Fibroblast of lung (primary cell): ENCODE data around the gene PURB.

ENCODE experiments used
- CTCF ChIP-seq, 2 donors: IDR thresholded peaks in 1 of 2; conservative IDR thresholded peaks in 1 of 2; 1 replicate in 1 of 2; 2 replicates in 1 of 2; pipeline ENCODE4 v1.5.1; 2011 to 2012; ENCODE audit warnings: low read length in 2 of 2, control low read depth in 1 of 2, inconsistent platforms in 1 of 2, low read depth in 1 of 2, mild to moderate bottlenecking in 1 of 2
- EZH2 ChIP-seq: IDR thresholded peaks from 2 replicates; pipeline ENCODE4 v1.5.1; 2012; ENCODE audit warnings: low read length, control low read depth, mild to moderate bottlenecking; ENCODE audit errors: missing control alignments

- TF ChIP-seq CTCF (conservative IDR thresholded peaks at IDR 0.05 in 1 of 2, IDR thresholded peaks at IDR 0.05 in 1 of 2; ENCODE audit: low read depth in 1 of 2, low read length in 2 of 2) (no peak), EZH2 (no peak)
Observed at GRCh38 chr7:44906965-44907364, 21.6 kb upstream of the PURB start.
